ENCODE data around the gene LRFN4. TPM values are rescaled to one million over a fixed set of nuclear protein-coding genes. Genes with fewer than 3 reads are reported as not detected.

The LRFN4 gene
- total RNA-seq, 6 donors from 2014 or later = 11.4 to 29.0 (median 21.8) TPM

GRCh38 chr11:66885469-66885868, 28.6 kb downstream of the LRFN4 start:
- Histone ChIP-seq H3K27ac (no peak overlapping the region), H3K4me3 (no peak overlapping the region), H3K9me3 (no peaks in the 10 kb centered on the region), H3K36me3 (no peaks in the 10 kb centered on the region), H3K4me1 (peaks cover 10 to 20% (median 14%) of the 10 kb centered on the region in 4 donors), H3K27me3 (no peaks in the 10 kb centered on the region)
- ATAC-seq (ENCODE audit: low FRiP score in 2 of 2) (no peak), DNase-seq (no peak)
- 93 to 95% methylated on average over 4 of the region's 4 CpGs for WGBS, 2 donors
- no peak for TF ChIP-seq POLR2AphosphoS5 (IDR thresholded peaks at IDR 0.05)
- TF ChIP-seq POLR2A (IDR thresholded peaks at IDR 0.05) = no peak
- no peak for TF ChIP-seq EP300 (IDR thresholded peaks at IDR 0.05)

DNA sequence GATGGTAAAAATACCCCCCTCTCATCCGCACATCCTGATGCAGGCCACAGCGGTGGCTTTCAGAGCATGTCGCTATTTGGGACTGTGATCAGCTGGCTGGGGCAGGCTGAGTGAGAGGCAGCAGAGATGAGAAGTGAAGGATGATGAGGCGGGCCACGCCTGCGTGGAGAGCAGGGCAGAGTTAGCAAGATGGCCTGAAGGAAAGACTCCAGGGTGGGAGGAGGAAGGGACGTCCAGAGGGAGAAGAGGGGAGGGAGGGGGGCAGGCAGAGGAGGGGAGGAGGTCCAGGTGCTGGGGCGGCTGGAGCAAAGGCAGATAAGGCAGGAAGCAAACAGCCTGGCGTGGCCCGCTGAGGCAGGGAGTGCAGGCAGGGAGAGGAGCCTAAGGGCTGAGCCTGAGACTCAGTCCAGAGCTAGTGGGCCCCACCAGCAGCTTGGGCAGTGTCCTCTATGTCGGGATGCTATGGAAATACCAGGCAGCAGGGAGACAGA, 29.1 kb downstream of the LRFN4 start:
- 79 to 85% methylated on average over 11 of the region's 11 CpGs for WGBS, 2 donors
- no peak for ATAC-seq (ENCODE audit: low FRiP score in 2 of 2)
- DNase-seq = no peak
- Histone ChIP-seq H3K27me3 (no peaks in the 10 kb centered on the region), H3K4me1 (peaks cover 8 to 15% (median 12%) of the 10 kb centered on the region in 4 donors), H3K36me3 (no peaks in the 10 kb centered on the region), H3K27ac (no peak overlapping the region), H3K4me3 (no peak overlapping the region), H3K9me3 (no peaks in the 10 kb centered on the region)
- TF ChIP-seq POLR2A (IDR thresholded peaks at IDR 0.05) (no peak), POLR2AphosphoS5 (IDR thresholded peaks at IDR 0.05) (no peak), EP300 (IDR thresholded peaks at IDR 0.05) (no peak)

DNA sequence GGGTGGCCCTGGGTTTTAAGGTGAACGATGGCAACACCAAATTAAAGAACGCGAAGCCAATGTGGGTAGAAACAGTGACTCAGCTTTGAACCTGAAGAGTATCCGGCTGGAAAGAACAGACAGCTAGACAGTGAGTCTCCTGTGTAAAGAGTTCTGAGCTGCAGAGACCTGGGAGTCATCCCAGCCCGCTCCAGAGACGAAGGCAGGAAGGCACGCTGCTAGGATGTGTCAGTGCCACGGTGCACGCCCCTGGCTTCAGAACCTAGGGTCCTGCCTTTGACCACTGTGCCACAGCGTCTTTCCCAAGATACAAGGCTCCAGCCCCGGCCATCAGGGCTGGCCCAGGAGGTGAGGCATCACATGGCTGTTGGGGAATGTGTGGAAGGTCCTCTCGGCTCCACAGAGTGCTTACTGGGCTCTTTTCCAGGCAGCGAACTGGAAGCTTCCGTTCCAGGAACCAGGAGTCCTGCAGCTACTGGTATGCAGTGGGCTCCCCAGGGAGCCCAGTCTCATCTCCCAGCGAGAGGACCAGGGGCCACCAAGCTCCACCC, 29.9 kb downstream of the LRFN4 start:
- Histone ChIP-seq H3K4me3 (no peak overlapping the region), H3K27ac (no peak overlapping the region), H3K9me3 (no peaks in the 10 kb centered on the region), H3K4me1 (peaks cover 8 to 15% (median 12%) of the 10 kb centered on the region in 4 donors), H3K36me3 (no peaks in the 10 kb centered on the region), H3K27me3 (no peaks in the 10 kb centered on the region)
- no peak for ATAC-seq (ENCODE audit: low FRiP score in 2 of 2)
- TF ChIP-seq POLR2AphosphoS5 (IDR thresholded peaks at IDR 0.05) = no peak
- peak in 1 of 2 donors; percentile 44 for DNase-seq
- WGBS, 2 donors = 69 to 80% methylated on average over 14 to 15 of the region's 15 CpGs

DNA sequence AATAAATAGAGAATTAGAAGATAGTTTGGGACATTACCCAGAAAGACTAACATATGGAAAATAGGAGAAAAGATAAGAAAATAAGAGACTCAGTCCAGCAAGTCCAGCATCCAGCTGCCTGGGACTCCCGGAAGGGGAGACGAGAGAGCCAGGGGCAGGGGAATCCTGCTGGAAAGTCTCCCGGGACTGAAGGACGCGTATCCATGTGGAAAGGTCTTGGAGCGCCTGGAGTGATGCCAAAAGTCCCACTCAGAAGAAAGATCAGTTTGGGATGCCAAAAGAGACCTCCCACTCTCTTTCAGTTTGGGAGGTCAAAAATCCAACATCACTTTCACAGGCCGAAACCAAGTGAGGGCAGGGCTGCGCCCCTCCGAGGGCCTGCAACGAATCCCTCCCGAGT, 30.7 kb downstream of the LRFN4 start:
- H3K4me1 ChIP-seq = peaks cover 6 to 13% (median 11%) of the 10 kb centered on the region in 4 donors
- no peak for DNase-seq
- TF ChIP-seq EP300 (IDR thresholded peaks at IDR 0.05) (no peak), POLR2A (IDR thresholded peaks at IDR 0.05) (no peak), POLR2AphosphoS5 (IDR thresholded peaks at IDR 0.05) (no peak), CTCF (IDR thresholded peaks at IDR 0.05) (no peak)
- 79 to 88% methylated on average over 11 of the region's 11 CpGs for WGBS, 2 donors
- H3K27ac ChIP-seq = no peak overlapping the region
- no peaks in the 10 kb centered on the region for H3K36me3 ChIP-seq
- H3K27me3 ChIP-seq = no peaks in the 10 kb centered on the region
- no peaks in the 10 kb centered on the region for H3K9me3 ChIP-seq
- H3K4me3 ChIP-seq = no peak overlapping the region
- ATAC-seq (ENCODE audit: low FRiP score in 2 of 2) = no peak

- no peak for DNase-seq
- no peaks in the 10 kb centered on the region for H3K36me3 ChIP-seq
- TF ChIP-seq POLR2A (IDR thresholded peaks at IDR 0.05) = no peak
- no peak for TF ChIP-seq POLR2AphosphoS5 (IDR thresholded peaks at IDR 0.05)
- TF ChIP-seq EP300 (IDR thresholded peaks at IDR 0.05) = no peak
- TF ChIP-seq CTCF (IDR thresholded peaks at IDR 0.05) = no peak
- H3K27ac ChIP-seq = no peak overlapping the region
- ATAC-seq (ENCODE audit: low FRiP score in 2 of 2) = no peak
- no peak overlapping the region for H3K4me3 ChIP-seq
- H3K4me1 ChIP-seq = peaks cover 0 to 7% (median 3%) of the 10 kb centered on the region in 4 donors
- no peaks in the 10 kb centered on the region for H3K27me3 ChIP-seq
- whole genome bisulfite sequencing, 2 donors = 90 to 93% methylated on average over 10 of the region's 10 CpGs
- H3K9me3 ChIP-seq = no peaks in the 10 kb centered on the region
Observed at GRCh38 chr11:66888282-66888681, 31.4 kb downstream of the LRFN4 start.

- H3K4me3 ChIP-seq = no peak overlapping the region
- no peaks in the 10 kb centered on the region for H3K9me3 ChIP-seq
- no peak for ATAC-seq (ENCODE audit: low FRiP score in 2 of 2)
- WGBS, 2 donors = 79 to 81% methylated on average over 8 of the region's 8 CpGs
- H3K4me1 ChIP-seq = peaks cover 0 to 4% (median 0%) of the 10 kb centered on the region in 4 donors
- DNase-seq = no peak
- no peaks in the 10 kb centered on the region for H3K27me3 ChIP-seq
- no peak for TF ChIP-seq CTCF (IDR thresholded peaks at IDR 0.05)
- TF ChIP-seq EP300 (IDR thresholded peaks at IDR 0.05) = no peak
- TF ChIP-seq POLR2A (IDR thresholded peaks at IDR 0.05) = no peak
- TF ChIP-seq POLR2AphosphoS5 (IDR thresholded peaks at IDR 0.05) = no peak
- no peak overlapping the region for H3K27ac ChIP-seq
- H3K36me3 ChIP-seq = no peaks in the 10 kb centered on the region
Observed at GRCh38 chr11:66889960-66890359, 33.1 kb downstream of the LRFN4 start.

Data from upper lobe of left lung (tissue), 6 donors.